HepG2 (cell line): Measurements from ENCODE around the gene CYB5B. TPM values are rescaled to one million over a fixed set of nuclear protein-coding genes. Genes with fewer than 3 reads are reported as not detected.

ENCODE experiments used
- CREM ChIP-seq, 2 experiments: sonication (generic) in 1 of 2; formaldehyde crosslinking in 1 of 2; IDR thresholded peaks; 2 replicates each; pipeline versions ENCODE4 v1.4.0 to v1.6.1; 2016 to 2020; ENCODE audit warnings: antibody characterized with exemption in 1 of 2, mild to moderate bottlenecking in 1 of 2, missing genetic modification reagents in 1 of 2
- FOXJ3 ChIP-seq: sonication (generic); formaldehyde crosslinking; IDR thresholded peaks from 2 replicates; pipeline ENCODE4 v1.4.0; 2020; ENCODE audit warnings: missing genetic modification reagents, mild to moderate bottlenecking, borderline replicate concordance
- FOXP1 ChIP-seq, 2 experiments: fragments of 450-650 bp in 1 of 2; IDR thresholded peaks; 2 replicates each; pipeline ENCODE4 v1.6.1; 2017 to 2018; ENCODE audit warnings: antibody characterized with exemption in 1 of 2
- GATAD2A ChIP-seq: IDR thresholded peaks from 2 replicates; pipeline ENCODE4 v1.6.1; 2016
- MXD1 ChIP-seq: sonication (generic); formaldehyde crosslinking; IDR thresholded peaks from 2 replicates; pipeline ENCODE4 v1.4.0; 2020; ENCODE audit warnings: mild to moderate bottlenecking, missing genetic modification reagents
- NFIC ChIP-seq: IDR thresholded peaks from 2 replicates; pipeline ENCODE4 v1.6.1; 2012; ENCODE audit warnings: mild to moderate bottlenecking, low read length, inconsistent platforms
- NFRKB ChIP-seq: fragments of 450-650 bp; IDR thresholded peaks from 2 replicates; pipeline ENCODE4 v1.6.1; 2017
- NR2F6 ChIP-seq, 2 experiments: IDR thresholded peaks; 2 replicates each; pipeline ENCODE4 v1.6.1; 2016; ENCODE audit warnings: antibody characterized with exemption in 1 of 2, mild to moderate bottlenecking in 1 of 2
- PHF21A ChIP-seq: sonication (generic); formaldehyde crosslinking; IDR thresholded peaks from 2 replicates; pipeline ENCODE4 v1.5.0; 2020; ENCODE audit warnings: mild to moderate bottlenecking, missing genetic modification reagents
- RCOR2 ChIP-seq: IDR thresholded peaks from 2 replicates; pipeline ENCODE4 v1.6.1; 2016; ENCODE audit warnings: missing biosample characterization, missing genetic modification reagents
- SOX13 ChIP-seq, 3 experiments: fragments of 450-650 bp in 1 of 3; sonication (generic) in 1 of 3; formaldehyde crosslinking in 1 of 3; IDR thresholded peaks in 2 of 3; conservative IDR thresholded peaks in 1 of 3; 2 replicates each; pipeline versions ENCODE4 v1.5.0 to v1.6.1; 2016 to 2020; ENCODE audit warnings: antibody characterized with exemption in 1 of 3, mild to moderate bottlenecking in 1 of 3, missing compliant biosample characterization in 1 of 3, missing genetic modification reagents in 1 of 3, moderate library complexity in 1 of 3
- TFDP1 ChIP-seq: IDR thresholded peaks from 2 replicates; pipeline ENCODE4 v1.6.1; 2016; ENCODE audit warnings: missing compliant biosample characterization, missing genetic modification reagents, borderline replicate concordance
- ZNF124 ChIP-seq: sonication (generic); formaldehyde crosslinking; IDR thresholded peaks from 2 replicates; pipeline ENCODE4 v1.4.0; 2020; ENCODE audit warnings: missing genetic modification reagents
- ZNF232 ChIP-seq: sonication (generic); formaldehyde crosslinking; IDR thresholded peaks from 2 replicates; pipeline ENCODE4 v1.4.0; 2020; ENCODE audit warnings: missing genetic modification reagents, borderline replicate concordance
- ZNF318 ChIP-seq: sonication (generic); formaldehyde crosslinking; IDR thresholded peaks from 2 replicates; pipeline ENCODE4 v1.4.0; 2020; ENCODE audit warnings: mild to moderate bottlenecking, missing genetic modification reagents
- ZNF512B ChIP-seq: sonication (generic); formaldehyde crosslinking; IDR thresholded peaks from 2 replicates; pipeline ENCODE4 v1.5.1; 2020; ENCODE audit warnings: missing genetic modification reagents, mild to moderate bottlenecking, borderline replicate concordance
- ZNF777 ChIP-seq: sonication (generic); formaldehyde crosslinking; IDR thresholded peaks from 2 replicates; pipeline ENCODE4 v1.4.0; 2020; ENCODE audit warnings: missing genetic modification reagents
- polyA plus RNA-seq, 8 experiments: library from polyadenylated mRNA; depleted of rRNA in 3 of 8; stranded (reverse) in 7 of 8; unstranded in 1 of 8; fragments of >200 nt; fragmentation: Illumina TruSeq in 4 of 8; extraction: Trizol in 4 of 8; gene quantifications; 2 replicates each; pipeline versions ENCODE4 v1.2.1 to v1.2.3, GENCODE V29; 2011 to 2016; ENCODE audit warnings: low read depth in 4 of 8, missing spikeins in 1 of 8, mixed read lengths in 1 of 8; ENCODE audit not compliant: insufficient read depth in 1 of 8
- total RNA-seq, 5 experiments: library from RNA; depleted of rRNA; stranded (reverse); fragments of >200 nt; fragmentation: Illumina TruSeq; extraction: Trizol; gene quantifications; 2 replicates each; pipeline ENCODE4 v1.2.3, GENCODE V29; 2016; ENCODE audit warnings: low read depth in 1 of 5

The CYB5B gene
- total and polyA plus RNA-seq, 2 of the 13 experiments (the other 11 are each of a cell fraction or from before 2014, with no cell fraction given): 234 to 432 TPM

- TF ChIP-seq ZNF318 (CRISPR knock-in tag): no peak
- TF ChIP-seq FOXP1 (IDR thresholded peaks at IDR 0.05): no peak
- peak; percentile 58; the same call in 1 of the 2 replicates for TF ChIP-seq FOXP1 (CRISPR knock-in tag; IDR thresholded peaks at IDR 0.05)
- peak; percentile 25; the same call in 1 of the 2 replicates for TF ChIP-seq TFDP1 (CRISPR knock-in tag)
- peak; percentile 35; the same call in 1 of the 2 replicates for TF ChIP-seq ZNF232 (CRISPR knock-in tag)
- peak; percentile 67 for TF ChIP-seq CREM (IDR thresholded peaks at IDR 0.05)
- no peak for TF ChIP-seq CREM (CRISPR knock-in tag; IDR thresholded peaks at IDR 0.05)
- TF ChIP-seq ZNF512B: 0 out of 2 replicates have a peak, but pooled peaks have one; percentile 16
- TF ChIP-seq PHF21A (CRISPR knock-in tag): peak; percentile 35; the same call in 1 of the 2 replicates
- no peak; the same call in 1 of the 2 replicates for TF ChIP-seq SOX13 (IDR thresholded peaks at IDR 0.05)
- TF ChIP-seq SOX13 (CRISPR knock-in tag; conservative IDR thresholded peaks at IDR 0.05 in 1 of 2, IDR thresholded peaks at IDR 0.05 in 1 of 2): peak in 1 of 2 experiments; percentile 98; a peak in 2 of 4 replicates
- TF ChIP-seq NFRKB: no peak
- TF ChIP-seq FOXJ3 (CRISPR knock-in tag): 0 out of 2 replicates have a peak, but pooled peaks have one; percentile 61
- peak; percentile 66 for TF ChIP-seq GATAD2A (CRISPR knock-in tag)
- TF ChIP-seq NR2F6 (IDR thresholded peaks at IDR 0.05): peak; percentile 76
- peak; percentile 66 for TF ChIP-seq NR2F6 (CRISPR knock-in tag; IDR thresholded peaks at IDR 0.05)
- no peak for TF ChIP-seq ZNF124 (CRISPR knock-in tag)
- no peak for TF ChIP-seq MXD1 (CRISPR knock-in tag)
- peak; percentile 69; the same call in 1 of the 2 replicates for TF ChIP-seq NFIC
- no peak for TF ChIP-seq ZNF777 (CRISPR knock-in tag)
- TF ChIP-seq RCOR2: peak; percentile 89
Measured at GRCh38 chr16:69465881-69466280, 41.5 kb downstream of the CYB5B start (continued).
